OCI-LY7 (cell line): ENCODE data around the gene SEMA3C. TPM values are rescaled to one million over a fixed set of nuclear protein-coding genes. Genes with fewer than 3 reads are reported as not detected.

Experiments used
- BruUV-seq: library from RNA; stranded (reverse); fragments of 400-500 nt; replicated peaks from 2 replicates; lab custom pipeline; 2021; lab: Mats Ljungman, UMichigan
- CTCF ChIA-PET: fragments of 300-600 bp; sonication (Branson Sonifier 250); formaldehyde crosslinking; loops from one replicate; lab custom pipeline; 2022; ENCODE audit warnings: antibody characterized with exemption; ENCODE audit not compliant: unreplicated experiment; lab: Charles Lee
- POLR2A ChIA-PET: fragments of 300-600 bp; sonication (Branson Sonifier 250); formaldehyde crosslinking; loops from one replicate; lab custom pipeline; 2022; ENCODE audit warnings: antibody characterized with exemption; lab: Charles Lee
- DNase-seq: peaks from one replicate; pipeline ENCODE4 v3.0.0-alpha.2; 2015; ENCODE audit warnings: low spot score
- H2AFZ ChIP-seq: fragments of 200-600 bp; sonication (generic), shearing (Covaris generic); 2 replicates; pipeline ENCODE4 v1.6.1; 2014; ENCODE audit warnings: mild to moderate bottlenecking, antibody characterized with exemption, low read length, moderate library complexity
- H3K27ac ChIP-seq: fragments of 200-600 bp; sonication (generic); 2 replicates; pipeline ENCODE4 v1.5.1; 2014; ENCODE audit warnings: mixed run types, low read depth, mild to moderate bottlenecking, moderate library complexity, low read length, inconsistent platforms; ENCODE audit not compliant: poor library complexity, severe bottlenecking
- H3K36me3 ChIP-seq: fragments of 200-600 bp; sonication (generic); 2 replicates; pipeline ENCODE4 v1.6.1; 2014; ENCODE audit warnings: mild to moderate bottlenecking, antibody characterized with exemption, low read length, moderate library complexity, mixed read lengths; ENCODE audit not compliant: insufficient read depth
- H3K4me1 ChIP-seq: fragments of 200-600 bp; sonication (generic); 2 replicates; pipeline ENCODE4 v1.5.1; 2014; ENCODE audit warnings: mild to moderate bottlenecking, low read length; ENCODE audit not compliant: insufficient read depth, poor library complexity, severe bottlenecking
- H3K4me2 ChIP-seq: fragments of 200-600 bp; sonication (generic); 2 replicates; pipeline ENCODE4 v1.6.1; 2014; ENCODE audit warnings: mild to moderate bottlenecking, low read length
- H3K4me3 ChIP-seq: fragments of 200-600 bp; sonication (generic); 2 replicates; pipeline ENCODE4 v1.5.1; 2014; ENCODE audit warnings: mild to moderate bottlenecking, low read depth, low read length; ENCODE audit not compliant: poor library complexity, severe bottlenecking
- H3K79me2 ChIP-seq: fragments of 200-600 bp; sonication (generic); 2 replicates; pipeline ENCODE4 v1.6.1; 2016; ENCODE audit warnings: low read depth, mild to moderate bottlenecking, low read length, moderate library complexity, mixed read lengths; ENCODE audit not compliant: insufficient read depth
- H3K9me2 ChIP-seq: fragments of 200-600 bp; sonication (generic); 2 replicates; pipeline ENCODE4 v1.6.1; 2016; ENCODE audit warnings: mild to moderate bottlenecking, low read length, mixed read lengths; ENCODE audit not compliant: insufficient read depth
- H3K9me3 ChIP-seq: fragments of 200-600 bp; sonication (generic); 2 replicates; pipeline ENCODE4 v1.6.1; 2014; ENCODE audit warnings: mild to moderate bottlenecking, mixed run types, low read length, mixed read lengths
- H4K20me1 ChIP-seq: fragments of 200-600 bp; sonication (generic); 2 replicates; pipeline ENCODE4 v1.6.1; 2014; ENCODE audit warnings: mild to moderate bottlenecking, antibody characterized with exemption, low read length, moderate library complexity, mixed read lengths; ENCODE audit not compliant: insufficient read depth
- EZH2phosphoT487 ChIP-seq: fragments of 200-600 bp; sonication (generic); IDR thresholded peaks from 2 replicates; pipeline ENCODE4 v1.6.1; 2018; ENCODE audit warnings: low read depth, borderline replicate concordance, mild to moderate bottlenecking, mixed run types, antibody characterized with exemption, low read length, moderate library complexity, mixed read lengths
- intact Hi-C: fragments of 100-400 bp; cut with micrococcal nuclease; formaldehyde crosslinking; loops from one replicate; pipeline ENCODE4 v1.10.0; 2022; ENCODE audit not compliant: unreplicated experiment
- total RNA-seq, 2 experiments: library from RNA; depleted of rRNA in 1 of 2; stranded (reverse); fragments of >200 nt in 1 of 2; shearing (Covaris generic) in 1 of 2; gene quantifications; 2 replicates each; pipeline ENCODE4 v1.2.3, GENCODE V29; 2014 to 2022
- TF ChIP-seq, protein P1 (sequence below): fragments of 200-600 bp; sonication (generic); conservative IDR thresholded peaks from 2 replicates; pipeline ENCODE4 v1.5.1; 2014; ENCODE audit warnings: mild to moderate bottlenecking, antibody characterized with exemption, low read length, moderate library complexity, mixed read lengths

The SEMA3C gene
- total RNA-seq, 2 experiments from 2014 or later, result not detected

DNA sequence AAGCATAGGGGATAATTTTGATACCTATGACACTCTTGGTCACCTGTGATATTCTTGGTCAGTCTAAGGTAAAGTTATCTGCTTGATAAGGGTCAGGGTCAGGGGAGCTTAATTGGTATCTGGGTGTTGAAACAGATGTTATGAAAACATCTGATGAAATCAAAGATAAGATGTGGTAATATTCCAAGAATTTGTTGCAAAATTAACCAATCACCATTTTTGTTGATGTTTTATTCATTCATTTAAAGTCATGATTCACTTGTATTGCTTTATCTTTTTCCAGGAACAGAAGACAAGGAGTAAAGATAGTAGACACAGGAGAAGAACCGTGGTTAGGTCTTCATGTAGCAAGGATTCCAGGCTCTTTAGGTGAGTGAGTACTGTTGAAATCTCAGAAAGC is 103.1 kb downstream of the SEMA3C start:
- DNase-seq, result no peak
- no TSS peak for BruUV-seq
- H3K9me3 ChIP-seq, result no peaks in the 10 kb centered on the region
- H3K36me3 ChIP-seq, result no peaks in the 10 kb centered on the region
- POLR2A ChIA-PET, result no interaction called here
- CTCF ChIA-PET, result no interaction called here
- H2AFZ ChIP-seq, result no peak overlapping the region
- TF ChIP-seq EZH2phosphoT487, result no peak
- TF ChIP-seq, protein P1, sequence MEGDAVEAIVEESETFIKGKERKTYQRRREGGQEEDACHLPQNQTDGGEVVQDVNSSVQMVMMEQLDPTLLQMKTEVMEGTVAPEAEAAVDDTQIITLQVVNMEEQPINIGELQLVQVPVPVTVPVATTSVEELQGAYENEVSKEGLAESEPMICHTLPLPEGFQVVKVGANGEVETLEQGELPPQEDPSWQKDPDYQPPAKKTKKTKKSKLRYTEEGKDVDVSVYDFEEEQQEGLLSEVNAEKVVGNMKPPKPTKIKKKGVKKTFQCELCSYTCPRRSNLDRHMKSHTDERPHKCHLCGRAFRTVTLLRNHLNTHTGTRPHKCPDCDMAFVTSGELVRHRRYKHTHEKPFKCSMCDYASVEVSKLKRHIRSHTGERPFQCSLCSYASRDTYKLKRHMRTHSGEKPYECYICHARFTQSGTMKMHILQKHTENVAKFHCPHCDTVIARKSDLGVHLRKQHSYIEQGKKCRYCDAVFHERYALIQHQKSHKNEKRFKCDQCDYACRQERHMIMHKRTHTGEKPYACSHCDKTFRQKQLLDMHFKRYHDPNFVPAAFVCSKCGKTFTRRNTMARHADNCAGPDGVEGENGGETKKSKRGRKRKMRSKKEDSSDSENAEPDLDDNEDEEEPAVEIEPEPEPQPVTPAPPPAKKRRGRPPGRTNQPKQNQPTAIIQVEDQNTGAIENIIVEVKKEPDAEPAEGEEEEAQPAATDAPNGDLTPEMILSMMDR, result no peak
- H3K4me1 ChIP-seq, result no peaks in the 10 kb centered on the region
- no peak overlapping the region for H3K4me3 ChIP-seq
- no peaks in the 10 kb centered on the region for H3K9me2 ChIP-seq
- no peaks in the 10 kb centered on the region for H3K79me2 ChIP-seq
- no peak overlapping the region for H3K4me2 ChIP-seq
- H3K27ac ChIP-seq, result no peak overlapping the region
- no peaks in the 10 kb centered on the region for H4K20me1 ChIP-seq
- intact Hi-C loops, result no loop called here

DNA sequence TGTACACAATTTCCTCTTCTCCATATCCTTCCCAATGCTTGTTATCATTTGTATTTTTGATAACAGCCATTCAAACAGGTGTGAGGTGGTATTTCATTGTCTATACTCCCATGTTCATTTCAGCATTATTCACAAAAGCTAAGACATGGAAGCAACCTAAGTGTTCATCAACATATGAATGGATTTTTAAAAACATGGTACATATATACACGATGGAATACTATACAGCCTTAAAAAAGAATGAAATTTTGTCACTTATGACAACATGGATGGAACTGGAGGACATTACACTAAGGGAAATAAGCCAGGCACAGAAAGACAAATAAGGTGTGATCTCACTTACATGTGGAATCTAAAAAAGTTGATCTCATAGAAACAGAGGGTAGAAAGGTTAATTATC is 109.3 kb downstream of the SEMA3C start:
- intact Hi-C loops, result no loop called here
- POLR2A ChIA-PET, result no interaction called here
- Histone ChIP-seq H3K9me3 (no peaks in the 10 kb centered on the region), H3K4me1 (no peaks in the 10 kb centered on the region), H3K9me2 (no peaks in the 10 kb centered on the region), H3K4me3 (no peak overlapping the region), H3K79me2 (no peaks in the 10 kb centered on the region), H4K20me1 (no peaks in the 10 kb centered on the region), H3K27ac (no peak overlapping the region), H3K36me3 (no peaks in the 10 kb centered on the region), H2AFZ (no peak overlapping the region), H3K4me2 (no peak overlapping the region)
- BruUV-seq, result no TSS peak
- CTCF ChIA-PET, result no interaction called here
- TF ChIP-seq EZH2phosphoT487, result no peak
- TF ChIP-seq, protein P1, result no peak
- DNase-seq, result no peak

- intact Hi-C loops, result no loop called here
- no peak overlapping the region for H2AFZ ChIP-seq
- no peaks in the 10 kb centered on the region for H3K9me3 ChIP-seq
- no peaks in the 10 kb centered on the region for H3K9me2 ChIP-seq
- no TSS peak for BruUV-seq
- no peaks in the 10 kb centered on the region for H4K20me1 ChIP-seq
- no peaks in the 10 kb centered on the region for H3K4me1 ChIP-seq
- no peak overlapping the region for H3K27ac ChIP-seq
- no peak overlapping the region for H3K4me3 ChIP-seq
- no peak overlapping the region for H3K4me2 ChIP-seq
- POLR2A ChIA-PET, result no interaction called here
- CTCF ChIA-PET, result no interaction called here
- H3K36me3 ChIP-seq, result no peaks in the 10 kb centered on the region
- no peak for TF ChIP-seq EZH2phosphoT487
- DNase-seq, result no peak
- H3K79me2 ChIP-seq, result no peaks in the 10 kb centered on the region
These were observed 111.5 kb downstream of the SEMA3C start for GRCh38 chr7:80807166-80807900.
